GM19239 (cell line): ENCODE results near the gene CLCF1.
A peak's percentile ranks its signal among the peaks of the same experiment; 100 is the strongest.
"Not testable (repeated sequence)": the region's sequence is repeated elsewhere in the genome, so short reads cannot be mapped to it uniquely, and the experiment has no call there.

Experiments
- DNase-seq: peaks from one replicate; pipeline ENCODE4 v3.0.0; 2011; ENCODE audit warnings: low spot score; ENCODE audit not compliant: insufficient read length
- FAIRE-seq: peaks from 2 replicates; lab custom pipeline; 2011; peaks lifted over from hg19 to GRCh38; lab: Jason Lieb, UNC

CLCF1 gene

GRCh38 chr11:67409261-67409666, 35.9 kb upstream of the CLCF1 start:
- peak; percentile 88 for DNase-seq
- FAIRE-seq, result peak; percentile 98

- no peak for DNase-seq
- peak; percentile 73 for FAIRE-seq
These were observed 35.2 kb upstream of the CLCF1 start for GRCh38 chr11:67408437-67409200.

- DNase-seq, result no peak
These were observed 34.3 kb upstream of the CLCF1 start for GRCh38 chr11:67407688-67408163.

GRCh38 chr11:67406969-67407687, 33.7 kb upstream of the CLCF1 start:
- peak; percentile 65 for FAIRE-seq
- no peak for DNase-seq

More at GRCh38 chr11:67407688-67408163, 34.3 kb upstream of the CLCF1 start:
- no peak for FAIRE-seq

- no peak for FAIRE-seq
- DNase-seq, result no peak
These were observed 33.1 kb upstream of the CLCF1 start for GRCh38 chr11:67406420-67406968.

GRCh38 chr11:67405688-67406339, 32.4 kb upstream of the CLCF1 start:
- FAIRE-seq, result no peak
- no peak for DNase-seq

- DNase-seq (no peak), FAIRE-seq (no peak)
These were observed 31.8 kb upstream of the CLCF1 start for GRCh38 chr11:67405196-67405567.

GRCh38 chr11:67404515-67405195, 31.3 kb upstream of the CLCF1 start:
- DNase-seq (no peak), FAIRE-seq (peak; percentile 68)

GRCh38 chr11:67403085-67403484, 29.7 kb upstream of the CLCF1 start:
- FAIRE-seq, result peak; percentile 18
- not testable (repeated sequence) for DNase-seq

GRCh38 chr11:67402192-67402839, 28.9 kb upstream of the CLCF1 start:
- not testable (repeated sequence) for DNase-seq, FAIRE-seq

- FAIRE-seq, result peak; percentile 91
- peak; percentile 98 for DNase-seq
These were observed 28.2 kb upstream of the CLCF1 start, which contains the start of gene PPP1CA for GRCh38 chr11:67401495-67402191. Gene PPP1CA (minus strand): TSS chr11:67401858. CDS start chr11:67401782, 76 bp downstream.

- no peak for DNase-seq
- peak; percentile 53 for FAIRE-seq
These were observed 27.6 kb upstream of the CLCF1 start for GRCh38 chr11:67400942-67401494.

GRCh38 chr11:67400251-67400941, 27.0 kb upstream of the CLCF1 start:
- no peak for DNase-seq
- FAIRE-seq, result no peak

GRCh38 chr11:67398661-67399563, 25.5 kb upstream of the CLCF1 start:
- FAIRE-seq, result no peak

GRCh38 chr11:67397986-67398660, 24.7 kb upstream of the CLCF1 start:
- no peak for FAIRE-seq
- DNase-seq, result no peak

More at GRCh38 chr11:67398661-67399563, 25.5 kb upstream of the CLCF1 start:
- no peak for DNase-seq

- DNase-seq, result no peak
- FAIRE-seq, result no peak
These were observed 24.1 kb upstream of the CLCF1 start for GRCh38 chr11:67397536-67397935.
